ENCODE results near the gene DST. TPM values are rescaled to one million over a fixed set of nuclear protein-coding genes. Genes with fewer than 3 reads are reported as not detected.

DST gene
- total RNA-seq, 1 donor from 2014 or later = 450 TPM

- no peak for ATAC-seq
- Histone ChIP-seq H3K27ac (no peak overlapping the region), H3K27me3 (no peaks in the 10 kb centered on the region), H3K9me3 (no peaks in the 10 kb centered on the region), H3K4me3 (no peak overlapping the region), H3K4me1 (no peaks in the 10 kb centered on the region), H3K36me3 (peaks cover 59% of the 10 kb centered on the region)
- TF ChIP-seq, protein P1, sequence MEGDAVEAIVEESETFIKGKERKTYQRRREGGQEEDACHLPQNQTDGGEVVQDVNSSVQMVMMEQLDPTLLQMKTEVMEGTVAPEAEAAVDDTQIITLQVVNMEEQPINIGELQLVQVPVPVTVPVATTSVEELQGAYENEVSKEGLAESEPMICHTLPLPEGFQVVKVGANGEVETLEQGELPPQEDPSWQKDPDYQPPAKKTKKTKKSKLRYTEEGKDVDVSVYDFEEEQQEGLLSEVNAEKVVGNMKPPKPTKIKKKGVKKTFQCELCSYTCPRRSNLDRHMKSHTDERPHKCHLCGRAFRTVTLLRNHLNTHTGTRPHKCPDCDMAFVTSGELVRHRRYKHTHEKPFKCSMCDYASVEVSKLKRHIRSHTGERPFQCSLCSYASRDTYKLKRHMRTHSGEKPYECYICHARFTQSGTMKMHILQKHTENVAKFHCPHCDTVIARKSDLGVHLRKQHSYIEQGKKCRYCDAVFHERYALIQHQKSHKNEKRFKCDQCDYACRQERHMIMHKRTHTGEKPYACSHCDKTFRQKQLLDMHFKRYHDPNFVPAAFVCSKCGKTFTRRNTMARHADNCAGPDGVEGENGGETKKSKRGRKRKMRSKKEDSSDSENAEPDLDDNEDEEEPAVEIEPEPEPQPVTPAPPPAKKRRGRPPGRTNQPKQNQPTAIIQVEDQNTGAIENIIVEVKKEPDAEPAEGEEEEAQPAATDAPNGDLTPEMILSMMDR (IDR thresholded peaks at IDR 0.05) = no peak
- DNase-seq = no peak
- intact Hi-C loops (cut with DNase I) = no loop called here
Measured at GRCh38 chr6:56456785-56457184, 185.9 kb downstream of the DST start.

DNA sequence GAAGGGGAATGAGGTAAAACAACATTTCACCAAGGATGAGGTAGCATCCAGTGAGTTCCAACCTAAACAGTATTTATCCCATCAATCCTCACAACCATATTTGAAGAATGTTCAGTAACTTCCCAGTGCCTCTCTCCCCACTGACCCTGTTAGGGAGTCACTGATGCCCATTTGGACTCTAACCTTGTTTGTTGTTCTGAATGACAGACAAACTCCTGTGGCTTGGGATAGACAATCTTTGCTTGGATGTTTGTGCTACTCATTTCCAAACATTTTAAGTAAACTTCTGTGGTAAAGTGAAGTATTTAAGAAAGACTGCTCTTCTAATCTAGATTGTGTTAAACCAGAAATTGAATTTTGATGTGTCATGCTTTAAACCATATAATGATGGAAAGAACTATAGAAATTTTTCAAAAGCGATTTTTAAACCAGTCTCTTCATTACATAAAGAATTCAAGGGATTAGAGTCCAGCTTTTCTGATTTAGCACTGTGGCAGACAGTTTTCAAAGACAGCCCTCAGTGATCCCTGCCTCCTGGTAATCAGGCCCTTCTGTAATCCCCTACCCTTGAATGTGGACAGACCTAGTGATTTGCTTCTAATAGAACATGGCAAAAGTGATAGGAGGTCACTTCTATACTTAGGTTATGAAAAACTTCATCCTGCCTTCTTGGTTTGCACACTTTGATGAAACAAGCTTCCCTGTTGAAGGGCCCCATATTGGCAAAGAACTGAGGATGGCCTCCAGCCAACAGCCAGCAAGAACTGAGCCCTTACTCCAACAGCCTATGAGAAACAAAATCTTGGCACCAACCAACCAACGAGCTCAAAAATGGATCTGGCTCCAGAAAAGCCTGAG lies 191.6 kb downstream of the DST start:
- Histone ChIP-seq H3K36me3 (peaks cover 8% of the 10 kb centered on the region), H3K27me3 (no peaks in the 10 kb centered on the region), H3K27ac (no peak overlapping the region), H3K4me1 (peaks cover 6% of the 10 kb centered on the region), H3K4me3 (no peak overlapping the region), H3K9me3 (no peaks in the 10 kb centered on the region)
- ATAC-seq = peak; percentile 20
- TF ChIP-seq, protein P1 (IDR thresholded peaks at IDR 0.05) = no peak
- no peak for DNase-seq
- intact Hi-C loops (cut with DNase I) = no loop called here

DNA sequence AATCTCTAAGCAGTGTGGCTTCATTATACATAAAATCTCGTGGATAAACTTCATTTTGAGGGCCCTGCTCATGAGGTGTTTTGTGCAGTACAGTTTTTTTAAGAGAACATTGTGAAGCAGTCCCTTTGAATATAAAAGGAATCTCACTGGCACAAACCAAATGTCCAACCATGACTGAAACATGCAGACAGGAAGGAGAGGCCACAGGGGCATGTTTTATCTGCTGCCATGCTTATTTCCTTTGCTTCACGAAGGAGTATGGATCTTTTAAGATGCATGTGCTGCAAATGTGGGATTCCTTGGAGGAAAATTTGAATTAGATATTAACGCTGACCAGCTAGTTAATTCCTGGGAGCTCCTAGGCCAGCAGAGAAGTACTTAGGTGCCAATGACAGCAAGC lies 192.3 kb downstream of the DST start:
- Histone ChIP-seq H3K27ac (no peak overlapping the region), H3K27me3 (no peaks in the 10 kb centered on the region), H3K4me1 (peaks cover 6% of the 10 kb centered on the region), H3K36me3 (peaks cover 2% of the 10 kb centered on the region), H3K4me3 (no peak overlapping the region), H3K9me3 (no peaks in the 10 kb centered on the region)
- TF ChIP-seq, protein P1 (IDR thresholded peaks at IDR 0.05) = no peak
- ATAC-seq (no peak), DNase-seq (no peak)
- intact Hi-C loops (cut with DNase I) = no loop called here

- no peaks in the 10 kb centered on the region for H3K36me3 ChIP-seq
- intact Hi-C loops (cut with DNase I) = no loop called here
- no peak for ATAC-seq
- TF ChIP-seq, protein P1 (IDR thresholded peaks at IDR 0.05) = no peak
- no peak overlapping the region for H3K4me3 ChIP-seq
- H3K27me3 ChIP-seq = no peaks in the 10 kb centered on the region
- no peaks in the 10 kb centered on the region for H3K9me3 ChIP-seq
- DNase-seq = no peak
- peaks cover 6% of the 10 kb centered on the region for H3K4me1 ChIP-seq
- no peak overlapping the region for H3K27ac ChIP-seq
Measured at GRCh38 chr6:56448046-56448445, 194.6 kb downstream of the DST start.

- Histone ChIP-seq H3K27me3 (no peaks in the 10 kb centered on the region), H3K4me1 (no peaks in the 10 kb centered on the region), H3K4me3 (no peak overlapping the region), H3K9me3 (no peaks in the 10 kb centered on the region), H3K27ac (peak overlapping the region; percentile 21), H3K36me3 (no peaks in the 10 kb centered on the region)
- ATAC-seq (peak; percentile 21), DNase-seq (no peak)
- intact Hi-C loops (cut with DNase I) = no loop called here
- TF ChIP-seq, protein P1 (IDR thresholded peaks at IDR 0.05) = no peak
Measured at GRCh38 chr6:56445818-56446217, 196.9 kb downstream of the DST start.
